HG03460 (cell line): ENCODE measurements around the gene SORCS3.

ENCODE experiments used
- ATAC-seq: cut with Tn5 transposase; IDR thresholded peaks from one replicate; pipeline ENCODE4 v1.9.1; 2021; ENCODE audit not compliant: unreplicated experiment

The SORCS3 gene

DNA sequence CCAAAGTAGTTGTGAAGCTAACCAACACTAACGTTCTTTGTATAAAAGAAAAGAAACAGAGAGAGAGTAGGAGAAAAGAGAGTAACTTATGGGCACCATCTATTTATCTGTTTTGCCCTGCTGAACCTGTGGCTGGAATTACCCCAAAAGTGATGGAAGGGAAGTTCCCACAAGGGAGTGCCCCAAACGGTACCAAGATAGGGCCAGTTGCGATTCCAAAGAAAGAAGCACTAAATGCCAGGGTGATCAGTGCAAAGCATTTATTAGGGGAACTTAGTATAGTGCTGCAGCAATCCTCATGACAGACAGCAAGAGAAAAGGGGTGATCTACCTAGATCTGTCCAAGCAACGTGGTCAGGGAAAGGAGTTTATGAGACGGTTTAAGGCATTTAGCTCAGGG lies 190.2 kb downstream of the SORCS3 start:
- ATAC-seq: no peak

DNA sequence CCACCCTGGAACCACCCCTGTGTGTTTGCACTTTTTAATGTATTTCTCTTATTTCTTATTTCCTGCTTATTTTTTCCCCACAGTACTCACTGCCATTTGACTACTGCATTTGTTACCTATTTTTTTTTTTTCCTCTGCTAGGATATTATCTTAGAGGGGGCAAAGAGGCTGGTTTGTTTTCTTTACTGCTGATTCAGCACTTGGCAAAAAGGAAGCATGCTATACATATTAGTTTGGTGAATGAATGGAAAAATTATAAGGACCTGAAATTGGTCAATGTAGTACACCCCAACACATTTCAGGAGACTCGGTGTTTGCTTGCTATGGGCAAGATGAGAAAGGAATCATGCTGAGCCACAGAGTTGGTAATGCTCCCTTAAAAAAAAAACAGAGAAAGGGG lies 193.5 kb downstream of the SORCS3 start:
- no peak for ATAC-seq

GRCh38 chr10:104835422-104835821 lies 194.3 kb downstream of the SORCS3 start:
- peak; percentile 44 for ATAC-seq

GRCh38 chr10:104842704-104843103 lies 201.6 kb downstream of the SORCS3 start:
- ATAC-seq: no peak

GRCh38 chr10:104844073-104844472 lies 203.0 kb downstream of the SORCS3 start:
- no peak for ATAC-seq

DNA sequence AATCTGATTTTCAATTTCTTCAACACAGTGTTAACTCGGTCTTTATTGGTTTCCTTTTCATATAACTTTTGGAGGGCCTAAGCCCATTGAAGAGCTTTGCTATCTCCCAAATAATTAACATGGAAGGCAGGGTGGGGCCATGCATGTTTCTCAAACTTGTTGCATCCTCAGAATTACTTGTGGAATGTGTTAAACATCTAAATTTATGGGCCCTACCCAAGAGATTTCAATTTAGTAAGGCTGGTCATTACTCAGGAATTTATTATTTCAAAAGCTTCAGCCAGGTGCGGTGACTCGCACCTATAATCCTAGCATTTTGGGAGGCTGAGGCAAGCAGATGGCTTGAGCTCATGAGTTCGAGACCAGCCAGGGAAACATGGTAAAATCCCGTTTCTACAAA lies 208.9 kb downstream of the SORCS3 start:
- ATAC-seq: no peak

DNA sequence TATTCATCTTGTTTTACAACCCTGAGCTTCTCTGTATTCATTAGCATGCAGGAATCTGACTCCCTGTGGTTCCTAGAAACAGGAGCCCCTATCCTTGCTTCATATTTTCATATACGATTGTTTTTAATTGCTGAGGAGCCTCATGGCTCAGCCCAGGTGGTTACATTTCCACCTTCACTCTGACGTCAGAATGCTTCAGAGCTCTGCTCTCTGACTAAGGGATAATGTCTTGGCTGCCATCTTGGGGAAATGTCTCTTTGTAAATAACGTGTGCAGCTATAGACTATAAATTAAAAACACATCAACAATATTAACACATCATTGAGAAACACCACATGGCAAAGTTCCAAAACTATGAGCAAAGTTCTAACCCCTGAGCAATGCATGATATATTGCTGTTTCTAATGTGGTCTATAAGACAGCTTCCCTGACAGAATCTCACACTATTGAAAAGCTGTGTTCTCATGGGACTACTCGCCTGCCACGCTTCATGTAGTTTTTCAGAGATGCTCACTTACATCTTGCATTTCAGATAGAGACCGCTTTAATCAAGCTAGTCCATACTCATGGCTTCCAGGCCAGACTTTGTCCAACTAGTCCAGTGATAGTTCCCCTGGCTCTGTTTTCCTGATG lies 227.0 kb downstream of the SORCS3 start:
- ATAC-seq: no peak

GRCh38 chr10:104872691-104873090 lies 231.6 kb downstream of the SORCS3 start:
- no peak for ATAC-seq

GRCh38 chr10:104873161-104873560 lies 232.1 kb downstream of the SORCS3 start:
- no peak for ATAC-seq

- ATAC-seq: no peak
Measured at GRCh38 chr10:104875561-104875960, 234.5 kb downstream of the SORCS3 start.

DNA sequence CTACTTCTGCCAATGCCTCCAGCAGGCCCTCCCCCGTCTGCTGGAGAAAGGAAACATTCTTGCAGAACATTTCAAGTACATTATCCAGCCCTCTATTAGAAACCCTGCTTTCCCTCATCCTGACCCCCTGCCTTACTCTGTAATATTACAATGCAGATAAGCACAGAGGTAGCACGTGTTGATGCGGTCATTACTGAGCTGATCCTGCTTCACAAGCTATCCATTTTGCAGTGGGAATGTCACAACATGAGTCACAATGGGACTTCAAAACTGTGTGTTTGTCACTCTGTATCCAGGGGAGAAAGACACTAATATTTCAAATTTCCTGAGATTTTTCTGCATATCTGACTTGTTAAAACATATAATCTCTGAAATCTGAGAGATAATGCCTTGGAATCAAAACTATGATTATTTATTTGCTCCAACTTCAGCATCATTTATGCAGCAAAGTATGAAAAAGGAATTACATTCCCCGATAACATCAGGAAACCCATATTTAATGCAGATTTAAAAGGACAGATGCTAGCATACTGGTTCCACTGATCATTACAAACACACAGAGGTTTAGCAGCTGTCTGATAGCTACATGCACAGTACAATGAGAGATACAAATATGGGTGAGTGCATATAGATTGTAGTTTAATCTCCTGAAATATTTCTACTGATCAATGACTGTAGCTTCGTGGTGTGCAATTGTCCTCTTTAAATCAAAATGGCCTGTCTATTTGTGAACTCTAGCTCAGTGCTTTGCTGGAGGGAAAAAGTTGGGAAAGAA lies 239.7 kb downstream of the SORCS3 start:
- ATAC-seq: no peak

DNA sequence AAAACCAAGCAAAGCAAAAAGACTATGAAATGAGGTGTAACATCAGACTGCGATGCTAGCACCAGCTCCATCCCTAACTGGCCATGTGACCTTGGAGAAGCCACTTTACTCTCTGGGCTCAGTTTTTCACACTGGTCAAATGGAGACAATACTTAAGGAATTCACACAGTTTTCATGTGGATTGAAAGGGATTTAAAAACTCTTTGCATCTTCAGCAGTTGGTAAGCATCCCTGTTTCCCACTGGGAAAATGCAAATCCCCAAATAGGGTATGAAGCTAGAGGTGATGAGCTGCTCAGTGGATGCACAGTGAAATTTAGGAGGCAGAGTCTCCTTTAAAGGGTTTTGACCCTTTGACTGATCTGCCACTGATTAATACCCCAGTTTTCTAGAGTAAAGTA lies 240.7 kb downstream of the SORCS3 start:
- no peak for ATAC-seq

- ATAC-seq: no peak
Measured at GRCh38 chr10:104892879-104893617, 252.0 kb downstream of the SORCS3 start.

DNA sequence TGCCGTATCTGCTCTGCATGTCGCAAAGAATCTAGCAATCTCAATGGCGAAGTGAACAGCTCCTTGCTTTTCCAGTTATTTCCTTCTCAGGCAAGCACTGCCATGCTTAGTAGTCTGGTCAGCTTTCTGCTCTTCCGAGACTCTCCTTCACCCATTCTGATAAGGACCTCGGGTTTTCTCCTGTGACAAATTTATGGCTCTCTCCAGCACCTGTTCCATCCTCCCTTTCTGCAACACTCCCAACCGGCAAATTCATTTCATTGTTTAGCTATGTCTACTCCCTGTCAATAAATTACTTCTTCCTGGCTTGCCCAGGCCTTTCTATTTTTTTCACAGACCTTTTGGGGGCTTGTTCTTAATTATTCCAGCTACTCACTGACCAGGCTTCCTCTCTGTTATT lies 252.6 kb downstream of the SORCS3 start:
- ATAC-seq: no peak

DNA sequence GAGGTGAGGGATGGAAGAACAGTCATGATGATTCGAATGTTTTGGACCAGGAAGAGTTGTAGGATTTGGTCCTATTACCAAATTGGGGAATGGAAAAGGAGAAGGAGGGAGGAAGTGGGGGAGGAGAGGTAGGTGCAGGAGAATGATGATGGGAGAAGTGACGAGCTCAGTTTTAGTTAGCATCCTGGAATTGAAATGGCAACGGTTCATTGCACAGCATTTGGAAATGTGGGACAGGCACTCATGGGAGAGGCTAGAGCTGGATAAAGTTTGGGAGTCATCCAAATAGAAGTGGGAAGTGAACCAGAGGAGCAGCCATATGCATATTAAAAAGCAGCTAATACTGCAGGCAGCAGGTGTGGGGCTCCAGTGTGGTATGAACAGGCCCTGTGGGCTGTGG lies 253.6 kb downstream of the SORCS3 start:
- no peak for ATAC-seq

DNA sequence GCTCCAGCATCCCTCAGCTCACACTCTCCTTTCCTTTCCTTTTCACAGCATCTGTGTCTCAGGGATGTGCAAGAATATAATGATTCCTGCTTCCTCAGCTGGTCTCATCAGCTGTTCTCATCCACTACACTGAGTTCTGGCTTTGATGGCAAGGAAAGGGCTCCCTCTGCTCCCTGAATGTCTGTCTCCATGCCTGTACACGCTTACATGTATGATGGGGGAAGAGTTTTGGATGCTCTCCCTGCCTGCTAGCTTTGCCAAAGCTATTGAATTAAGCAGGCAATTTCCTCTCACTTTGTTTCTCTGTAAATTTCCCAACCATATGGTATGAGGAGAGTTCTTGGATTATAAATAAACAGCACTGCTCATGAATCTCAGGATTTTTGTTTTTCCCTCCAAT lies 254.5 kb downstream of the SORCS3 start:
- no peak for ATAC-seq

DNA sequence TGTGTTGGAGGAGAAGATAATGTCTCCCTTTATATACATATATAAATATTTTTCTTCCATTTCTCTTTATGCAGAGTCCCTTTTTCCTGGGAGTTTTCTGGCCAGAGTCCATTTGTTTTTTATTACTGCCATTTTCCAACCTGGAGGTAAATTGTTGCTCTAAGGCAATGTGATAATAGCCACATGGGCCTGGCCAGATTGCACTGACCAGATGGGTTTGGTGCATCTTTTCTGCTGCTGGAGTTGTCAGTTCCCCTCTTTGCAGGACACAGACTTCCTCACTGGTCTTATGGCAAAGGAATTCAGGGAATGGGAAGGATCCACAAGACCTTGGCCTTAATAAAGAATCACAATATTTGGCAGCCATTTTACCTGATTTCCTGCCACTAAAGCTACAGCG lies 254.9 kb downstream of the SORCS3 start:
- no peak for ATAC-seq

DNA sequence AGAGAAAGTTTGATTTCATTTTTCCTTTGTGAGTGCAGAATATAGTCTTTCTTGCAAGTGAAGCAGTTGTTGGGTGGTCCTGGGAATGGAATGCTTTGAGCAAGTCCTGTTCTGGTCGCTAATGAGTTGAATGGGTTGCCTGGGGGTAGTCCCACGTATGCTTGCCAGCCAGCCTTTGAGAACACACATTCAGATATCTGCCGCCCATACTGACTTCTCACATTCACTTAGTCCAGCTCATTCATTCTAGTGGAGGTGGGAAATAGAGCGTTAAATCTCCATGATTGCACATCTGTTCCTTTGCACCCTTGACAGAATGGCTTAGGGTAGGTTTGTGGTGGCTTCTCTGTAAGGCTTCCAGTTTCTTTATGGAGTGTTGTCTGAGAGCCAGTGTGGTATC lies 256.6 kb downstream of the SORCS3 start:
- no peak for ATAC-seq

- no peak for ATAC-seq
Measured at GRCh38 chr10:104899779-104900178, 258.7 kb downstream of the SORCS3 start.

- ATAC-seq: no peak
Measured at GRCh38 chr10:104903433-104903832, 262.3 kb downstream of the SORCS3 start.

- no peak for ATAC-seq
Measured at GRCh38 chr10:104904753-104905323, 263.7 kb downstream of the SORCS3 start.

DNA sequence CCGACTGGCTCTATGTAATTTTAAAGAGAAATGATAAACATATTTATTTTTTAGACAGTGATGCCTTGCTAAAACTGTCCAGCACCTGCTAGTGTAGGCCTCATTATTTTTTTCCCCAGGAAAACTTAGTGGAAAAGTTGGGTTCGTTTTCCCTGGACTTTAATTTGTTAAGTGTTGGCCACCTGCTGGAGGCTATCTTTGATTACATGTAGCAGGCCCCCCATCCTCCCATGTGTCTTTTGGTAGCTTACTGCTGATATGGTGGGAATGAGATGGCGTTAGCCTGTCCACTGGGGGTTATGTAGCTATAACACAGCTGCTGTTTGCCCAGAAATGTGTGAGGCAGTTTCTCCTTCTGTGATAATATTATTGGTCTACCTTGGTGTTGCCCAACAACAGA lies 265.0 kb downstream of the SORCS3 start:
- ATAC-seq: no peak
